HCT116 (cell line): ENCODE results near the gene INPP5F. TPM values are rescaled to one million over a fixed set of nuclear protein-coding genes. Genes with fewer than 3 reads are reported as not detected.

ENCODE experiments used
- ATAC-seq: fragments of 200-7000 bp; cut with Tn5 transposase; 2 replicates; pipeline ENCODE4 v1.9.1; 2020; ENCODE audit warnings: mild to moderate bottlenecking, moderate library complexity
- BruUV-seq: library from RNA; stranded (reverse); fragments of 400-500 nt; replicated peaks from 2 replicates; lab custom pipeline; 2021; lab: Mats Ljungman, UMichigan
- CTCF ChIA-PET: fragments of 300-600 bp; sonication (Branson Sonifier 250); formaldehyde crosslinking; loops from one replicate; lab custom pipeline; 2021; ENCODE audit warnings: antibody characterized with exemption; lab: Charles Lee
- POLR2A ChIA-PET: fragments of 300-600, 350-600 bp; sonication (Branson Sonifier 250); formaldehyde crosslinking; loops from one replicate; lab custom pipeline; 2021; ENCODE audit warnings: antibody characterized with exemption; lab: Charles Lee
- RAD21 ChIA-PET, 2 experiments: fragments of 300-600 bp; sonication (Branson Sonifier 250); formaldehyde crosslinking; loops; one replicate each; lab custom pipeline; 2023; ENCODE audit warnings: low total read pairs in 2 of 2; ENCODE audit not compliant: uncharacterized antibody in 2 of 2, unreplicated experiment in 2 of 2, low non-redundant PET in 1 of 2; lab: Charles Lee
- DNase-seq: peaks from one replicate; pipeline ENCODE4 v3.0.0-alpha.2; 2010; ENCODE audit warnings: low read depth, low spot score
- H2AFZ ChIP-seq: fragments of 200-600 bp; shearing (Covaris generic), sonication (generic); 2 replicates; pipeline ENCODE4 v1.6.1; 2017; ENCODE audit warnings: low read depth, mixed run types, mixed read lengths, antibody characterized with exemption, low read length; ENCODE audit not compliant: poor library complexity, severe bottlenecking
- H3K27ac ChIP-seq: 2 replicates; pipeline ENCODE4 v1.5.1; 2012; ENCODE audit warnings: low read depth, low read length
- H3K27me3 ChIP-seq: fragments of 200-600 bp; sonication (generic); 2 replicates; pipeline ENCODE4 v1.6.1; 2016; ENCODE audit warnings: mixed run types, low read length, mixed read lengths; ENCODE audit not compliant: insufficient read depth
- H3K36me3 ChIP-seq, 2 experiments: fragments of 200-500 bp in 1 of 2; fragments of 200-600 bp in 1 of 2; sonication (Bioruptor generic) in 1 of 2; sonication (generic) in 1 of 2; 2 replicates each; pipeline versions ENCODE4 v1.5.1 to v1.6.1; 2014 to 2016; ENCODE audit warnings: low read length in 2 of 2, inconsistent platforms in 1 of 2, mixed read lengths in 1 of 2, mixed run types in 1 of 2; ENCODE audit not compliant: insufficient read depth in 2 of 2, control insufficient read depth in 1 of 2
- H3K4me1 ChIP-seq, 2 experiments: fragments of 200-600 bp in 1 of 2; sonication (generic) in 1 of 2; 2 replicates each; pipeline versions ENCODE4 v1.5.1 to v1.6.1; 2012 to 2017; ENCODE audit warnings: low read length in 2 of 2, inconsistent platforms in 1 of 2, mild to moderate bottlenecking in 1 of 2, mixed read lengths in 1 of 2, mixed run types in 1 of 2, moderate library complexity in 1 of 2; ENCODE audit not compliant: insufficient read depth in 2 of 2, control insufficient read depth in 1 of 2
- H3K4me2 ChIP-seq: fragments of 200-600 bp; sonication (generic); 2 replicates; pipeline ENCODE4 v1.6.1; 2017; ENCODE audit warnings: mixed run types, low read length, mixed read lengths
- H3K4me3 ChIP-seq, 2 experiments: fragments of 200-600 bp in 1 of 2; sonication (generic) in 1 of 2; replicated peaks in 1 of 2; 2 replicates each; pipeline ENCODE4 v1.5.1; 2011 to 2016; ENCODE audit warnings: low read length in 2 of 2, control low read depth in 1 of 2, low read depth in 1 of 2, mild to moderate bottlenecking in 1 of 2, mixed read lengths in 1 of 2, mixed run types in 1 of 2
- H3K79me2 ChIP-seq: fragments of 200-600 bp; sonication (generic); 2 replicates; pipeline ENCODE4 v1.6.1; 2017; ENCODE audit warnings: mild to moderate bottlenecking, mixed run types, low read length, moderate library complexity, mixed read lengths; ENCODE audit not compliant: insufficient read depth
- H3K9ac ChIP-seq: fragments of 200-600 bp; sonication (generic); 2 replicates; pipeline ENCODE4 v1.6.1; 2016; ENCODE audit warnings: low read length, mixed read lengths
- H3K9me2 ChIP-seq: fragments of 200-600 bp; sonication (generic), shearing (Covaris generic); 2 replicates; pipeline ENCODE4 v1.6.1; 2017; ENCODE audit warnings: mixed run types, mild to moderate bottlenecking, moderate library complexity; ENCODE audit not compliant: insufficient read depth
- H3K9me3 ChIP-seq, 2 experiments: fragments of 200-500 bp in 1 of 2; fragments of 200-600 bp in 1 of 2; sonication (Bioruptor generic) in 1 of 2; sonication (generic) in 1 of 2; 2 replicates each; pipeline ENCODE4 v1.6.1; 2014 to 2017; ENCODE audit warnings: low read length in 2 of 2, mixed read lengths in 2 of 2, inconsistent platforms in 1 of 2, low read depth in 1 of 2, mild to moderate bottlenecking in 1 of 2, mixed run types in 1 of 2, moderate library complexity in 1 of 2; ENCODE audit not compliant: control insufficient read depth in 1 of 2, insufficient read depth in 1 of 2
- H4K20me1 ChIP-seq: fragments of 200-600 bp; sonication (generic), shearing (Covaris generic); 2 replicates; pipeline ENCODE4 v1.6.1; 2017; ENCODE audit warnings: mixed run types, mild to moderate bottlenecking, moderate library complexity; ENCODE audit not compliant: insufficient read depth
- ATF3 ChIP-seq: IDR thresholded peaks from 2 replicates; pipeline ENCODE4 v1.6.1; 2012
- CBX3 ChIP-seq: IDR thresholded peaks from 2 replicates; pipeline ENCODE4 v1.6.1; 2012; ENCODE audit warnings: low read depth
- CEBPB ChIP-seq: IDR thresholded peaks from 2 replicates; pipeline ENCODE4 v1.6.1; 2012; ENCODE audit warnings: low read depth
- CTCF ChIP-seq, 3 experiments: fragments of 200-600 bp in 1 of 3; sonication (generic) in 1 of 3; IDR thresholded peaks in 2 of 3; conservative IDR thresholded peaks in 1 of 3; 2 replicates each; pipeline ENCODE4 v1.5.1; 2012 to 2017; ENCODE audit warnings: low read depth in 2 of 3, low read length in 2 of 3, antibody characterized with exemption in 1 of 3, borderline replicate concordance in 1 of 3, control low read depth in 1 of 3, mild to moderate bottlenecking in 1 of 3, mixed read lengths in 1 of 3, mixed run types in 1 of 3, moderate library complexity in 1 of 3; ENCODE audit not compliant: insufficient read depth in 1 of 3
- EGR1 ChIP-seq: IDR thresholded peaks from 2 replicates; pipeline ENCODE4 v1.6.1; 2012; ENCODE audit warnings: low read depth
- EZH2 ChIP-seq: fragments of 200-600 bp; sonication (generic); IDR thresholded peaks from 2 replicates; pipeline ENCODE4 v1.6.1; 2017; ENCODE audit warnings: antibody characterized with exemption, mixed run types
- EZH2phosphoT487 ChIP-seq: fragments of 200-600 bp; IDR thresholded peaks from 2 replicates; pipeline ENCODE4 v1.6.1; 2018; ENCODE audit warnings: antibody characterized with exemption, borderline replicate concordance
- FOSL1 ChIP-seq: IDR thresholded peaks from 2 replicates; pipeline ENCODE4 v1.6.1; 2012; ENCODE audit warnings: low read depth
- MAX ChIP-seq: IDR thresholded peaks from 2 replicates; pipeline ENCODE4 v1.6.1; 2012
- POLR2AphosphoS5 ChIP-seq: IDR thresholded peaks from 2 replicates; pipeline ENCODE4 v1.6.1; 2011; ENCODE audit warnings: mild to moderate bottlenecking, low read depth, low read length, moderate library complexity
- REST ChIP-seq: IDR thresholded peaks from 2 replicates; pipeline ENCODE4 v1.6.1; 2012; ENCODE audit warnings: low read depth
- SP1 ChIP-seq: IDR thresholded peaks from 2 replicates; pipeline ENCODE4 v1.6.1; 2012; ENCODE audit warnings: low read depth
- SRF ChIP-seq: IDR thresholded peaks from 2 replicates; pipeline ENCODE4 v1.6.1; 2012; ENCODE audit warnings: low read depth
- TCF7L2 ChIP-seq: IDR thresholded peaks from 2 replicates; pipeline ENCODE4 v1.7.0; 2011; ENCODE audit warnings: borderline replicate concordance, inconsistent platforms; ENCODE audit not compliant: insufficient read depth, insufficient read length; ENCODE audit errors: extremely low read depth
- YY1 ChIP-seq: IDR thresholded peaks from 2 replicates; pipeline ENCODE4 v1.6.1; 2011; ENCODE audit warnings: low read length, low read depth, moderate library complexity, mild to moderate bottlenecking; ENCODE audit not compliant: insufficient replicate concordance; ENCODE audit errors: extremely low read depth
- ZBTB33 ChIP-seq: IDR thresholded peaks from 2 replicates; pipeline ENCODE4 v1.6.1; 2011; ENCODE audit warnings: mild to moderate bottlenecking, low read length, moderate library complexity; ENCODE audit not compliant: insufficient replicate concordance; ENCODE audit errors: extremely low read depth
- ZFX ChIP-seq: fragments of 450-650 bp; IDR thresholded peaks from 2 replicates; pipeline ENCODE4 v1.6.1; 2017
- ZNF274 ChIP-seq: fragments of 200-500 bp; sonication (Bioruptor generic); IDR thresholded peaks from 2 replicates; pipeline ENCODE4 v1.6.1; 2014; ENCODE audit warnings: mild to moderate bottlenecking, low read depth, low read length, inconsistent platforms
- intact Hi-C: fragments of 100-400 bp; cut with micrococcal nuclease; formaldehyde crosslinking; loops from 2 replicates; pipeline ENCODE4 v1.10.0; 2022
- total RNA-seq: library from RNA; stranded (reverse); gene quantifications from one replicate; pipeline ENCODE4 v1.2.1, GENCODE V29; 2021; ENCODE audit not compliant: unreplicated experiment

The INPP5F gene
- total RNA-seq, 1 experiment from 2014 or later = 21.6 TPM

- TF ChIP-seq SP1 (peak; percentile 77), ZFX (no peak), YY1 (peak; percentile 93)
Observed at GRCh38 chr10:119737823-119738222, 12.0 kb downstream of the INPP5F start (continued).

GRCh38 chr10:119738962-119739361 is 13.1 kb downstream of the INPP5F start:
- H3K4me1 ChIP-seq = peaks cover 41 to 65% of the 10 kb centered on the region in 2 experiments
- H3K4me2 ChIP-seq = no peak overlapping the region
- H3K9ac ChIP-seq = no peak overlapping the region
- peaks cover 28% of the 10 kb centered on the region for H3K79me2 ChIP-seq
- no peak overlapping the region for H3K4me3 ChIP-seq
- DNase-seq (no peak), ATAC-seq (no peak)
- H3K9me2 ChIP-seq = no peaks in the 10 kb centered on the region
- ChIA-PET POLR2A (no interaction called here), RAD21 (no interaction called here), CTCF (interaction anchor here (5.1 kb wide), 1 partner anchor 12 kb away, joined by 36 read pairs; no protein-coding TSS in a partner anchor)
- no TSS peak for BruUV-seq
- no peak overlapping the region for H2AFZ ChIP-seq
- no peaks in the 10 kb centered on the region for H3K36me3 ChIP-seq
- no peaks in the 10 kb centered on the region for H3K9me3 ChIP-seq
- no peak overlapping the region for H3K27ac ChIP-seq
- no peaks in the 10 kb centered on the region for H3K27me3 ChIP-seq
- intact Hi-C loops = no loop called here
- no peaks in the 10 kb centered on the region for H4K20me1 ChIP-seq
- TF ChIP-seq MAX (no peak), CBX3 (no peak), ZFX (no peak), ZNF274 (no peak), EZH2phosphoT487 (no peak), ZBTB33 (no peak), SRF (no peak), CTCF (IDR thresholded peaks at IDR 0.05 in 2 of 3, conservative IDR thresholded peaks at IDR 0.05 in 1 of 3; ENCODE audit: borderline replicate concordance in 1 of 3, insufficient read depth in 1 of 3, low read depth in 2 of 3, low read length in 2 of 3) (no peak), POLR2AphosphoS5 (no peak), EZH2 (no peak), REST (no peak), CEBPB (no peak), TCF7L2 (no peak), YY1 (no peak), ATF3 (no peak), FOSL1 (no peak), SP1 (no peak), EGR1 (no peak)
